Measurements from ENCODE around the gene TULP1.
"Not testable (repeated sequence)": the region's sequence is repeated elsewhere in the genome, so short reads cannot be mapped to it uniquely, and the experiment has no call there.

Gene TULP1

GRCh38 chr6:35519313-35520015 lies 6.8 kb upstream of the TULP1 start:
- no peak for DNase-seq

- DNase-seq = no peak
Measured at GRCh38 chr6:35518566-35519312, 6.0 kb upstream of the TULP1 start.

GRCh38 chr6:35517978-35518377 lies 5.3 kb upstream of the TULP1 start:
- not testable (repeated sequence) for DNase-seq

GRCh38 chr6:35516712-35517111 lies 4.0 kb upstream of the TULP1 start:
- DNase-seq = no peak

- DNase-seq = not testable (repeated sequence)
Measured at GRCh38 chr6:35515939-35516338, 3.2 kb upstream of the TULP1 start.

GRCh38 chr6:35514587-35514986 lies 1.9 kb upstream of the TULP1 start:
- DNase-seq = no peak

GRCh38 chr6:35512006-35512405 lies 690 bp downstream of the TULP1 start:
- no peak for DNase-seq

GRCh38 chr6:35511562-35511941 lies 1.1 kb downstream of the TULP1 start:
- DNase-seq = no peak

- DNase-seq = no peak
Measured at GRCh38 chr6:35510916-35511561, 1.7 kb downstream of the TULP1 start.

GRCh38 chr6:35508542-35508941 lies 4.2 kb downstream of the TULP1 start:
- no peak for DNase-seq

- DNase-seq = no peak
Measured at GRCh38 chr6:35508027-35508426, 4.7 kb downstream of the TULP1 start.

GRCh38 chr6:35507221-35507620 lies 5.5 kb downstream of the TULP1 start:
- DNase-seq = no peak

- DNase-seq = no peak
Measured at GRCh38 chr6:35506536-35506935, 6.2 kb downstream of the TULP1 start.

- DNase-seq = no peak
Measured at GRCh38 chr6:35505999-35506412, 6.7 kb downstream of the TULP1 start.

GRCh38 chr6:35503534-35503933 lies 9.2 kb downstream of the TULP1 start:
- no peak for DNase-seq

GRCh38 chr6:35501784-35502183 lies 10.9 kb downstream of the TULP1 start:
- no peak for DNase-seq

- DNase-seq = peak; percentile 55
Measured at GRCh38 chr6:35500782-35501181, 11.9 kb downstream of the TULP1 start.

- DNase-seq = no peak
Measured at GRCh38 chr6:35499372-35499771, 13.3 kb downstream of the TULP1 start.

- DNase-seq = peak; percentile 27
Measured at GRCh38 chr6:35498422-35499067, 14.2 kb downstream of the TULP1 start.

- DNase-seq = no peak
Measured at GRCh38 chr6:35497571-35498421, 14.9 kb downstream of the TULP1 start.

GRCh38 chr6:35496841-35497570 lies 15.7 kb downstream of the TULP1 start, which contains the start of gene TEAD3:
Gene TEAD3 (minus strand): TSS chr6:35497079.
- DNase-seq = peak; percentile 75

All from OCI-M1 (cell line).